GM19452 (cell line): Measurements from ENCODE around the gene CDH22.

Experiments used
- ATAC-seq: cut with Tn5 transposase; IDR thresholded peaks from one replicate; pipeline ENCODE4 v1.9.1; 2021; ENCODE audit not compliant: unreplicated experiment

CDH22 gene

GRCh38 chr20:46128310-46129151 is 179.8 kb downstream of the CDH22 start:
- ATAC-seq = no peak

GRCh38 chr20:46127396-46128010 is 180.8 kb downstream of the CDH22 start:
- no peak for ATAC-seq

- ATAC-seq = no peak
Measured at GRCh38 chr20:46126440-46127056, 181.8 kb downstream of the CDH22 start.
